ENCODE data around the gene BBS7. TPM values are rescaled to one million over a fixed set of nuclear protein-coding genes. Genes with fewer than 3 reads are reported as not detected.

BBS7 gene
- total and polyA plus RNA-seq, 9 of the 15 experiments (the other 6 are each of a cell fraction or from before 2014, with no cell fraction given): 13.4 to 25.8 (median 16.4) TPM

- TF ChIP-seq ZBTB40 (IDR thresholded peaks at IDR 0.05): no peak
- TF ChIP-seq ZBTB40 (CRISPR knock-in tag; IDR thresholded peaks at IDR 0.05): no peak
- no peak for TF ChIP-seq SMARCB1 (IDR thresholded peaks at IDR 0.05; ENCODE audit: insufficient read length, low read depth)
- no peak for TF ChIP-seq ZNF41 (CRISPR knock-in tag; conservative IDR thresholded peaks at IDR 0.05)
- no peak for TF ChIP-seq HBP1 (CRISPR knock-in tag; IDR thresholded peaks at IDR 0.05)
- no peak for TF ChIP-seq RBFOX2 (IDR thresholded peaks at IDR 0.05; ENCODE audit: low read depth, low read length)
- peak in 1 of 2 experiments; percentile 81; a peak in 2 of 3 replicates for TF ChIP-seq CBX3 (IDR thresholded peaks at IDR 0.05; ENCODE audit: borderline replicate concordance in 1 of 2, low read length in 2 of 2)
- TF ChIP-seq KAT2B (IDR thresholded peaks at IDR 0.05; ENCODE audit: low read depth, low read length): no peak
- no peak for TF ChIP-seq PCBP2 (IDR thresholded peaks at IDR 0.05; ENCODE audit: low read depth, low read length, poor library complexity, severe bottlenecking)
- no peak for TF ChIP-seq ZNF77 (CRISPR knock-in tag; IDR thresholded peaks at IDR 0.05)
- peak; percentile 96 for TF ChIP-seq SMAD4 (CRISPR knock-in tag; conservative IDR thresholded peaks at IDR 0.05)
- TF ChIP-seq SUPT5H (IDR thresholded peaks at IDR 0.05): no peak
- no peak for TF ChIP-seq TCF7L2 (IDR thresholded peaks at IDR 0.05; ENCODE audit: low read depth, low read length)
- peak; percentile 98 for TF ChIP-seq PML (IDR thresholded peaks at IDR 0.05; ENCODE audit: low read length)
These were observed 75.6 kb downstream of the BBS7 start (continued) for GRCh38 chr4:121794505-121795188.
